ENCODE data around the gene TDRD9.

Gene TDRD9

DNA sequence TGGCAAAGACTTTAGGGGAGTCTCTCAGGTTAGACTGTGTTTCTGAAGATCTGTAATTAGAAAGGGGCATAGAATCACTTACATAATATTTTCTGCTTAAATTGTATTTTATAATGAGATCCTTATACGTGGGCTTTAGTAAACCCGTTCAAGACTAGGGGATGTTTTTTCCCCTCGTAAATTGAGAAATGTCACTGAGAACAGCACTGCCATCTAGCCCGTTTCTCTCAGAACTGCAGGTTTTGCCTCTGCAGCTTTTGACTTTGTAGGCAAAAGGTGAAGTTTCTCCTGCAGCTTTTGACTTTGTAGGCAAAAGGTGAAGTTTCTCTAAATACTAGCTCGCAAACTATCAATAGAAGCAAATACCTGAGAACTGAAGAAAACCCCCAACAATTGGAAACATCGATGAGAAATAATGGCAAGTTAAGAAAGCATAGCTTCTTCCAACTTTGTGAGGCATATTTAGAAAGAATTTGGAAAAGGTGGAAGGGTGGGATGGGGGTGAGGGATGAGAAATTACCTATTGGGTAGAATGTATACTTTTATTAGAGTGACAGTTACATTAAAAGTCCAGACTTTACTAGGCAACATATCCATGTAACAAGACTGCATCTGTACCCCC, 147.4 kb downstream of the TDRD9 start:
- Mint-ChIP-seq H3K4me1 (peaks cover 21% of the 10 kb centered on the region), H3K27ac (peak overlapping the region; percentile 65), H3K36me3 (no peaks in the 10 kb centered on the region), H3K27me3 (peaks cover 2% of the 10 kb centered on the region), H3K4me3 (no peak overlapping the region), H3K9me3 (peaks cover 4% of the 10 kb centered on the region)

DNA sequence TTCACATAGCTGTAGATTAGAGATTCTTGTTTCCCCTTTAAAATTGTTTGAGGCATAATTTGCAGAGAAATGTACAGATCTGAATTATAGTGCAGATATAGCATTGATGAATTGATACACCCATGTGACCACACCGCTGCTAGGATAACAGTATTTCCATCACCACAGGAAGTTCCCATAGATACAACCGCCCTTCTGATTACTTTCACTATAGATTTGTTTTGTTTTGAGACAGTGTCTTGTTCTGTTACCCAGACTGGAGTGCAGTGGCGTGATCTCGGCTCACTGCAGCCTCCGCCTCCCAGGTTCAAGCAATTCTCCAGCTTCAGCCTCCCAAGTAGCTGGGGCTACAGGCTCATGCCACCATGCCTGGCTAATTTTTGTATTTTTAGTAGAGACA, 148.5 kb downstream of the TDRD9 start:
- H3K36me3 Mint-ChIP-seq = no peaks in the 10 kb centered on the region
- H3K27ac Mint-ChIP-seq = no peak overlapping the region
- peaks cover 21% of the 10 kb centered on the region for H3K4me1 Mint-ChIP-seq
- H3K9me3 Mint-ChIP-seq = peaks cover 4% of the 10 kb centered on the region
- peaks cover 2% of the 10 kb centered on the region for H3K27me3 Mint-ChIP-seq
- H3K4me3 Mint-ChIP-seq = no peak overlapping the region

DNA sequence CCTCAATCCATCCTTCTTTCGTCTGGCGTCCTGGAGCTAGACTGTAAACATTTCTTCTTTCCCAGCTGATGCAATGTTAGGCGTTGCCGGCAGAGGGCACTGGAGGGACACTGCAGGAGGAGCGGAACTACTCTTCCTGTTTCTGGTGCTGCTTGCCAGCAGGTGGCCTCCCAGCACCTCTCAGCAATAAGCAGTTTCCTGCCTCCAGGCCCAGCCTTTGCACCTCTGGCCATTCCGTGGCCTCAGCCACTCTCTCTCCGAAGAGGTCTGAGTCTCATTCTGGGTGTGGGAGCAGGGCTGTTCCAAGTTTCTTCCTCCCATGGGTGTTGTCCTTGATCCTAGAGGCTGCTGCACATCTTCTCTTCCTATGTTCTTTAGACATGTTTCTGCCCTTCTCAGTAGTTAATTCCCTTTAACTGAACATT, 149.8 kb downstream of the TDRD9 start:
- Mint-ChIP-seq H3K4me1 (peaks cover 21% of the 10 kb centered on the region), H3K4me3 (no peak overlapping the region), H3K36me3 (no peaks in the 10 kb centered on the region), H3K27me3 (peaks cover 3% of the 10 kb centered on the region), H3K9me3 (peaks cover under 1% of the 10 kb centered on the region), H3K27ac (peak overlapping the region; percentile 77)

DNA sequence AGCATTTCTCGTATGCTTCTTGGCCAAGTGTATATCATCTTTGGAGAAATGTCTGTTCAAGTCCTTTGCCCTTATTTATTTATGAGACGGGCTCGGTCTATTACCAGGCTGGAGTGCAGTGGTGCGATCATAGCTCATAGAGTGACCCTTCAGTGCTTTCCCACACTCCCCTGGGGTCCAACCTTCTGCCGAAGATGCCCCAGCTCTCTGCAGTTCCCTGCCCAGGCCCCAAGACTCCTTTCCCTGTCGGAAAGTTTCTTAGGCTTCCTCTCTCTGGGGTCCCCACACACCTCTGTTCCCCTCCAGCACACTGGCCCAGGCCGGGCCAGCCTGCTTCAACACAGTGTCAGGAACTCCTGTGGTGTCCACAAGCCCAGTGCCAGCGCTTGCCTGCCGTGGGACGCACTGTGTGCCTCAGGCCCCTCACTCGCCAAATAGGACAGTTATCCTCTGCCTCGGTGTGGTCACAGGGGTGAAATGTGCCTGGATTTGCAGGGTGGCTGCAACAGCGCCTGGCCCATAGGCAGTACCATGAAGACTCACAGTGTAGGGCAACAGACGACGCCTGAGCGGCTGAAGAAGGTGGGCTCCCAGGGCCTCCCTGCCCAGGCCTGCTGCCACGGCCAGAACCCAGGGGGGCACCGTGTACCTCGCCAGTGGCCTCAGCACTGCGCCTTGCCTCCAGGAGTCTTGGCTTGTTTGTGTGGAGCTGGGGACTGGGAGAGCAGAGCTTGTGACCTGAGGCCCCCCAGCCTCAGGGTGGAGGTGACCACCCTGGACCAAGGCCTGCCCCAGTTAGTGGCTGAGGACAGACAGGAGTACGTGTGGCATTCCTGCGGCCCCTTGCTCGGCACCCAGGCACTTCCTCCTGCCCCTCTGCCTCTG, 152.4 kb downstream of the TDRD9 start:
- Mint-ChIP-seq H3K36me3 (no peaks in the 10 kb centered on the region), H3K4me3 (no peak overlapping the region), H3K9me3 (no peaks in the 10 kb centered on the region), H3K27me3 (peaks cover 10% of the 10 kb centered on the region), H3K27ac (no peak overlapping the region), H3K4me1 (peaks cover 24% of the 10 kb centered on the region)

DNA sequence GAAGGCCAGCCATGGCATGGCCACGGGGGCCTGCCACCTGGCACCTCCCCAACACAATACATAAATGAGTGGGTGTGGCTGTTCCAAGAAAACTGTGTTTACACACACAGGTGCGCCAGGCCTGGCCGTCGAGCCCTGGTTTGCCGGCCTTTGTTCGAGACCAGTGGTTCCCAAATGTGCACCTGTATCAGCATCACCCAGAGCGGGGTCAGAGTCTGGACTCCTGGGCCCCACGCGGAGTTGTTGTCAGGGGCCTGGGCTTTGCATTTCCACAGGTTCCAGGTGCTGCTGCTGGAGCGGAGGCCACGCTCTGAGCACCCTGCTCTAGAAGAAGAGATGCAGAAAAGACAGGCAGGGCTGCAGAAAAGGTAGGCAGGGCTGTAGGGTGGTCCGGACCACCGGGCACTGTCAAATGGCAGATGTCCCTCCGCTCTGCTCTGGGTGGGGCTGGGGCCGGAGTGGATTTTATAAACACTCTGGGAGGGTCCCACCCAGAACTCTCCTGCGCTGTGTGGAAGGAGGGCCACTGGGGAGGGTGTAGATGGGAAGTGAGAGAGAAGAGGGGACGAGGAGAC, 153.1 kb downstream of the TDRD9 start:
- peaks cover 10% of the 10 kb centered on the region for H3K27me3 Mint-ChIP-seq
- no peak overlapping the region for H3K27ac Mint-ChIP-seq
- H3K4me3 Mint-ChIP-seq = no peak overlapping the region
- H3K36me3 Mint-ChIP-seq = no peaks in the 10 kb centered on the region
- H3K9me3 Mint-ChIP-seq = no peaks in the 10 kb centered on the region
- peaks cover 24% of the 10 kb centered on the region for H3K4me1 Mint-ChIP-seq

DNA sequence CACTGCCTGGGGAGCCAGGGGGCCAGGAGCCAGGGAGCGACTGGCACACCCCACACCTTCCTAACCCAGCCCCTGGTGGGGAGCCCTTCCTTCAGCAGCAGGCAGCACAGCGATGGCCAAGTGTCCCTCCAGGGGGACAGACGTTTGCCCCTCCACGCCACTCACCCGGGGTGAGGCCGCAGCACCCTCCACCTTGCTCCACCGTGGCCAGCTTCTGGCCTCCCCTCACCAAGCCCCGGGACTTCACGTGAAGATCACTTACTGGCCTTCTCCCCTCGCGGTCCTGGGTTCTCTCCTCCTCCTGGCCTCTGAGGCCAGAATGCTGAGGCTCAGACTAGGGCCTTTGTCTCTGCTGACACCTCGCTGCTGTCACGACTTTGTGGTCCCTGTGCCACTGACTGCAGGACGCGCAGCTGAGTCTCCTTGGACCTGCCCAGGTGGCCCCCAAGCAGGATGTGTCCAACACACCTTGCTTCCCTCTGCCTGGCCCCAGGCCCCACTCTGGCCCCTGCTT, 153.8 kb downstream of the TDRD9 start:
- peaks cover 17% of the 10 kb centered on the region for H3K4me1 Mint-ChIP-seq
- H3K4me3 Mint-ChIP-seq = no peak overlapping the region
- no peaks in the 10 kb centered on the region for H3K9me3 Mint-ChIP-seq
- peaks cover 10% of the 10 kb centered on the region for H3K27me3 Mint-ChIP-seq
- no peak overlapping the region for H3K27ac Mint-ChIP-seq
- H3K36me3 Mint-ChIP-seq = no peaks in the 10 kb centered on the region

DNA sequence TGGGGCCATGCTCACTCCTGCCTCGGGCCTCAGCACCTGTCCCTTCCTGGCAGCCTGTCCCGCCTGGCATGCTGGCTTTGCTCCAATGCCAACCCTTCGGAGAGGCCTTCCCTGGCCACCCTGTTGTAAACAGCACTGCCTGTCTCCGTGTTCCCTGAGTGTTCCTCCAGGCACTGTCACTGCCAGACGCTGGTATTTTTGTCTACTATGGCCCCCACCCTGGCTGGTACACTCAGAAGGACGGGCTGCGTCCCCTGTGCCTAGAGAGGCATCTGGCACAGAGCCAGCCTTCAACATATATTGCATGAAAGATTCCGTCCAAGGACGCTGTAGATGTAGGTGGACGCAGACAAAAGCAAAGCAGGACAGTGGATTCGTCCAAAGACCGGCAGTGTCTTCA, 154.6 kb downstream of the TDRD9 start:
- Mint-ChIP-seq H3K9me3 (no peaks in the 10 kb centered on the region), H3K4me1 (peaks cover 14% of the 10 kb centered on the region), H3K36me3 (no peaks in the 10 kb centered on the region), H3K27me3 (peaks cover 10% of the 10 kb centered on the region), H3K4me3 (no peak overlapping the region), H3K27ac (peak overlapping the region; percentile 8)

DNA sequence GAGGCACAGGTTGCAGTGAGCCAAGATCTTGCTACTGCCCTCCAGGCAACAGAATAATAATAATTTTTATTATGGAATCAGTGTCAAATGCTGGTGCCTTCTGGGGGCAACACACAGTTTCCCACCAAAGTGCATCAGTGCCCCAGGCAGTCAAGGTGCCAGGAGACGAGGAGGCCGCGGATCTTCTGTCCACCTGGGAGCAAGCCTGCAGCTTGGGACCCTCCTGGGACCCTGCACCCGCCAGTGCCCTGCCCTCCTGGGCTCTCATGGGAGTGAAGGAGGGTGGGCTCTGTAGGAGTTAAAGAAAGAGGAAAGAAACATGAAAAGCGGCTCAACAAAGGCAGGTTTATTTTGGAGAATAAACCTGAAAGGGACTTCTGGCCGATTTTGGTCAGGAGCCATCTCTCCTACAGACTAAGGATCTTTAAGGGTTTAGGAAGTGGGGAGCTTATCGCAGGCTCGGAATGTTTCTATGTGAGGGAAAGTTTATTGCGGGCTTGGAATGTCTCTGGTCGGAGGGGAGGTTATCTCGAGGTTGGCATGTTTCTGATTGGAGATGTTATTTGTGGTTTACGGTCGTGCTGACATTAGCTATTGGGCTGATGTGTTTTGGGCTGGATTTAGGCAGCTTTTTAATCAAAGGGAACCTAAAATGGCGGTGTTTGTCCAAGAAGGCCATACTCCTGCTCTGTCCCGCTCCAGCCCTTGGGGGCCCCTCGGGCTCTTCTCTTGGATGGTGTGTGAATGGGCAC, 156.2 kb downstream of the TDRD9 start:
- Mint-ChIP-seq H3K9me3 (no peaks in the 10 kb centered on the region), H3K4me1 (peaks cover 4% of the 10 kb centered on the region), H3K27ac (peak overlapping the region; percentile 46), H3K27me3 (peaks cover 8% of the 10 kb centered on the region), H3K36me3 (no peaks in the 10 kb centered on the region), H3K4me3 (peak overlapping the region; percentile 31)

DNA sequence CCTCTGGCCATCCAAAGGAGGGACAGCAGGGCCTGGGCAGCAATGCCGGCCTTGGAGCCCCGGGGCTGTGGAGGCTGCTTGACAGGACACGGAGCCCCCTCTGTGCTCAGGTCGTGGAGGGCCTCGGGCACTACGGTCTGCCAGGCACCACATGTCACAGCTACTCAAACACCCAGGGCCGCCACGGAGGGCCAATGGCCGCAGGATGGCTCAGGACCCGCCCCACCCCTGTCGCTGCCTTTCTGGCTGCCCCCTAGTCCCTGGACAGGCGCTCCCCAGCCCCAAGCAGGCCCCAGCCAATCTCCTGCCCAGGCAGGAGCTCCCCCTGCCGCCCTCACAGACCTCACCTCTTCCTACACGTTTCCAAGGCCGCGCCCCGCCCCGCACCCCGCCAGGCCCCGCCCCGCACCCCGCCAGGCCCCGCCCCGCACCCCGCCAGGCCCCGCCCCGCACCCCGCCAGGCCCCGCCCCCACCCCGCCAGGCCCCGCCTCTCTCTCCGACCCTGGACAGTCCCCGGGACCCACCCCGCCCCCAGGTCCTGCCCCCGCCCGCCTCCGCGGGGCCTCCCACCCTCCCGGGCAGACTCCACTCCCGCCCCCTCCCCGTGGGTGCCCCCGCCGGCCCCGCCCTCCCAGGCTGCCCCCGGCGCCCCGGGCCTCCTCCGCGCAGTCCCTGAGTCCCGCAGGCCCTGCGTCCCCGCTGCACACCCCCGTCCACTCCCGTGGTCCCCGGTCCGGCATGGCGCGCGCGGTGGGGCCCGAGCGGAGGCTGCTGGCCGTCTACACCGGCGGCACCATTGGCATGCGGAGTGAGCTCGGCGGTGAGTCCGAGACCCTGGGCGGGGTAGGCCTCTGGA, 157.0 kb downstream of the TDRD9 start, which contains the start of gene ASPG:
Gene ASPG (plus strand): TSS at position 669 of the 857 bp plus-strand sequence. CDS start 71 bp downstream, at position 740.
- no peaks in the 10 kb centered on the region for H3K36me3 Mint-ChIP-seq
- peaks cover 8% of the 10 kb centered on the region for H3K27me3 Mint-ChIP-seq

DNA sequence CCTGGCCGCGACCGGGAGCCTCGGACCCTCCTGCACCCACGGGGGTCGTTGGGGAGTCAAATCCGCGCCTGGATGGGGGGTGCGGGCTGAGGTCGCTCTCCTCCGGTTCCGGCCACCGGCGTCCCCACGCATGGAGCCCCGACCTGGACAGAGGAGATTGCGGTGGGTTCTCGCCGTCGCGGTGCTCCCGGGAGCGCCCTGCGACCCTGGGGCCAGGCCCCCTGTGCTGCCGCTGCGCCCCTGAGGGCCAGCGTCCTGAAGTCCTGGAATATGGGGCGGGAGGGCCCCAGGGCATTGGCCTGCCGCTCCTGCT, 157.6 kb downstream of the TDRD9 start:
- H3K27ac Mint-ChIP-seq = no peak overlapping the region
- peaks cover 4% of the 10 kb centered on the region for H3K4me1 Mint-ChIP-seq
- H3K36me3 Mint-ChIP-seq = no peaks in the 10 kb centered on the region
- no peak overlapping the region for H3K4me3 Mint-ChIP-seq
- peaks cover 8% of the 10 kb centered on the region for H3K27me3 Mint-ChIP-seq
- H3K9me3 Mint-ChIP-seq = no peaks in the 10 kb centered on the region

More for the DNA sequence above, 157.0 kb downstream of the TDRD9 start, which contains the start of gene ASPG:
- peaks cover 4% of the 10 kb centered on the region for H3K4me1 Mint-ChIP-seq
- H3K9me3 Mint-ChIP-seq = no peaks in the 10 kb centered on the region
- peak within 1 kb of the TSS; percentile 46 for H3K27ac Mint-ChIP-seq
- H3K4me3 Mint-ChIP-seq = peak within 1 kb of the TSS; percentile 31

DNA sequence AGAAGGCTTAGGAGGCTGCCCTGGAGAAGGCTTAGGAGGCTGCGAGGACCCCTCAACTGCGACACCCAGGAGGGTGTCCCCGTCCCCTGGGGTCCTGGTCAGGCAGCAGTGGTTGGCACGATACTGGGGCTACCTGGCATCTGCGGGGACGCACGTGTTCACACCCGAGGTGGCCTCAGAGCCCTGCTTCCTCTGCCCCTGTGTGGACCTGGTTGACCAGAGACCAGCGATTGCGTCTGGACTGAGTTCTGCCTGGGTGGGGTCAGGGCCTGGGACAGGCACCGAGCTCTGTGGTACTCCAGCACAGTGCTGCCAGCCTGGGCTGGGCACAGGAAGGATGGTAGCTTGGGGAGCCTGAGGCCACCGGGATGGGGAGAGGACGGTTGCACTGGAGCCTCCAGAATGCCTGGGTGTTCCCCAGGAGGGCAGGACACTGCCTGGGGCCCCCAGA, 158.0 kb downstream of the TDRD9 start:
- Mint-ChIP-seq H3K27me3 (peaks cover 8% of the 10 kb centered on the region), H3K9me3 (no peaks in the 10 kb centered on the region), H3K27ac (no peak overlapping the region), H3K36me3 (no peaks in the 10 kb centered on the region), H3K4me1 (peaks cover 4% of the 10 kb centered on the region), H3K4me3 (no peak overlapping the region)

DNA sequence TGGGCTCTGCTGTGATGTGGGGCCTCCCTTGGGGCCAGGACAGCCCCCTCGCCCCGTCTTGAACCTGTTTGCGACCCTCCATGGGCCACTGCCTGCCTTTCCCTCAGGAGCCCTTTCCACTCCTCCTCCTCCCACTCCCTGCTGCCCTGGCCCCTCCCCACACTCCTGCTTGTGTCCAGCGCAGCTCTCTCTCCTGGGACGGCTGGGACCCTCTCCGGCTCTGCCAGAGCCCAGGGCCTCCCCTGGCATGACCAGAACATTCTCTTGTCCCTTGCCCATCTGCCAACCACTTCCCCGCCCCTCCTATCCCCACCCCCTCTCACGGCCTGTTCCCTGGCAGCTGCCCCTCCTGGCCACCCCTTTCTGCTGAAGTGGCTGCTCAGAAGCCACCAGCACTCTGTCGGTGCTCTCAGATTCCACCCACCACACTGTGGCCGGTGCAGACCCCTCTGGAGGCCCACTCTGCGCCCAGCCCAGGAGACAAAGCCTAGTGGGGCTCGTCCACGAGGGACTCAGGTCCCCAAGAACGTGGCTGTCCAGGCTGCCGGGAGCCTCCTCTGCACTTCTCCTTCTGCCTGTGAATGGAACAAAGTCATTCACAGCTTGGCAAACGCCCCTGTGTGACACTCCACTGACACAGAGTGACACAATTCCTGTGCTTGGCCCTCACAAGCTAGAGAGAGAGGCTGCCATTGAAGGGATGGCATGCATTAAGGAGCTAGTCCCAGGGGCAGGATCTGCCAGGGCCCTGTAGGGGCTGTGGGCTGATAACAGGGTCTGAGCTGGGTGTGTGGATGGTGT, 158.6 kb downstream of the TDRD9 start:
- H3K27ac Mint-ChIP-seq = no peak overlapping the region
- H3K27me3 Mint-ChIP-seq = peaks cover 8% of the 10 kb centered on the region
- H3K36me3 Mint-ChIP-seq = no peaks in the 10 kb centered on the region
- peaks cover 4% of the 10 kb centered on the region for H3K4me1 Mint-ChIP-seq
- no peak overlapping the region for H3K4me3 Mint-ChIP-seq
- H3K9me3 Mint-ChIP-seq = no peaks in the 10 kb centered on the region

DNA sequence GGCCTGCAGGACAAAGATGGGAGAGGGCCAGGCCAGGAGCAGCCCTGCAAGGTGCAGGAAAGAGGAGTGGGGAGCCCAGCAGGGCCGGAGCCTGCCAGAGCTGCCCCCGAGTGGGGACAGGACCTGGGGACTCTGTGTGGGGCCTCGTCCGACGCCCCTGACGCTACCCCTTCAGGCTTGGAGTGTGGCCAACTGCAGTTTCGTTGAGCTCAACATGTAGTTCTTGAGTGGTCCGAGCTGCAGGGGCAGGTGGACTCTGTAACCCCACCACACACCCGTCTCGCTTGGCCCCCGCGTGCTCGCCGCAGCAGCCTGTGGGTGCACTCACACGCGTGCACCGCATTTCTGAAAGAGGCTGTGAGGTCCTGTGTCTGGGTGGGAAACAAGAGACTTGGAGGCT, 159.2 kb downstream of the TDRD9 start:
- no peaks in the 10 kb centered on the region for H3K9me3 Mint-ChIP-seq
- peaks cover 4% of the 10 kb centered on the region for H3K4me1 Mint-ChIP-seq
- H3K27ac Mint-ChIP-seq = no peak overlapping the region
- peaks cover 8% of the 10 kb centered on the region for H3K27me3 Mint-ChIP-seq
- H3K4me3 Mint-ChIP-seq = no peak overlapping the region
- no peaks in the 10 kb centered on the region for H3K36me3 Mint-ChIP-seq
